ENCODE data around the gene NFKBIE. TPM values are rescaled to one million over a fixed set of nuclear protein-coding genes. Genes with fewer than 3 reads are reported as not detected.
"Not testable (repeated sequence)": the region's sequence is repeated elsewhere in the genome, so short reads cannot be mapped to it uniquely, and the experiment has no call there.

NFKBIE gene
- total RNA-seq, 1 donor from 2014 or later, result 10.4 TPM

DNA sequence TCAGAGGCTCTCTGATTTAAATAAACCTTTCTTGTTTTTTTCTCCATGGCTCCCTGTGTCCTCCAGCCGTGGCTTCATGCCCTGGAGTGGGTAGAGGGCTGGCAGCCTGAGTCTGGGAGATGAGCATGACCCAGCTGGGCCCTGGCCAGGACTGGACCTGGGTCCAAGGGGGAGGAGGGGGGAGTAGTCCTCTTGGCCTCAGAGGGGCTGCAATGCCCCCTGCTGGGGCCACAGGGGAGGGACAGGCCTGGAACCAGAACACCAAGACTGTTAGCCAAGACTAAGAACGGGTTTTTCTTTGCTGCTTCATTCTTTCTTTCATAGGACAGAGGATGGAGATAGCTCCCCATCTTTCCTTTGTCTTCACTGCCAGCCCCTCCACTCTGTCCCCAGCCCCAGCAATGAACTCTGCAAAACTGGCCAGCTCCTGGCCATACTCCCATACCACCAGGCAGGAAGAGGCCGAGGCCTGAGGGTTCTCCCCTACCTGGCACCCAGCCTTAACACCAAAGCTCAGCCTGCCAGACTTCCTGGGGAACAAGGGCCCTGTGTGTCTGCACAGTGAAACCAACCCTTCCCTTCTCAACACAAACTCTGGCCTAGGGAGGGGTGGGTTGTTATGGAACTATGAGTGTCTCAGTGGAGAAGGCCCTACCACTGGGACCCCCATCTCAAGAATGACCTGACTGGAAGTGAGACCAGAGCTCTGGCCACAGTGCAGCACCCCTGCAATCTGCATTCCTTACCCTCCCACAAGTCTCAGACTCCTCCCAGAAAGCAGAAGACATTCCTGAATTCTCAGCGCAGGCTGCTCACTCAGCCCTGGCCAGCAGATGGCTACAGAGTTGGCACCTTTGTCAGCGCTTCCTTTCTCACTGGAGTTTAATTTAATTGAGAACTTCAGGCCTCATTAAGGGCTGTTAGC is 31.0 kb downstream of the NFKBIE start:
- peak; percentile 66 for TF ChIP-seq CTCF (IDR thresholded peaks at IDR 0.05)
- no peak overlapping the region for H3K4me3 ChIP-seq
- H3K4me1 ChIP-seq, result peaks cover 43% of the 10 kb centered on the region
- H3K27ac ChIP-seq, result peak overlapping the region; percentile 53
- no peaks in the 10 kb centered on the region for H3K9me3 ChIP-seq
- H3K27me3 ChIP-seq (ENCODE audit: low read depth), result no peaks in the 10 kb centered on the region
- DNase-seq, result peak; percentile 61
- H3K36me3 ChIP-seq, result peaks cover 38% of the 10 kb centered on the region
- intact Hi-C loops (cut with DNase I), result loop anchor here (10.0 kb wide), 1 partner anchor 60 kb away; no protein-coding TSS in a partner anchor
- ATAC-seq, result peak; percentile 43 to 56

DNA sequence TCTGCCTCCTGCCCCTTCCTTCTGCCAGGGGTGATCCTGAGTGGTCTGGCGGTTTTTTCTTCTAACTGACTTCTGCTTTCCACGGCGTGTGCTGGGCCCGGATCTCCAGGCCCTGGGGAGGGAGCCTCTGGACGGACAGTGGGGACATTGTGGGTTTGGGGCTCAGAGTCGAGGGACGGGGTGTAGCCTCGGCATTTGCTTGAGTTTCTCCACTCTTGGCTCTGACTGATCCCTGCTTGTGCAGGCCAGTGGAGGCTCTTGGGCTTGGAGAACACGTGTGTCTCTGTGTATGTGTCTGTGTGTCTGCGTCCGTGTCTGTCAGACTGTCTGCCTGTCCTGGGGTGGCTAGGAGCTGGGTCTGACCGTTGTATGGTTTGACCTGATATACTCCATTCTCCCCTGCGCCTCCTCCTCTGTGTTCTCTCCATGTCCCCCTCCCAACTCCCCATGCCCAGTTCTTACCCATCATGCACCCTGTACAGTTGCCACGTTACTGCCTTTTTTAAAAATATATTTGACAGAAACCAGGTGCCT is 31.7 kb downstream of the NFKBIE start:
- intact Hi-C loops (cut with DNase I), result loop anchor here (10.0 kb wide), 1 partner anchor 59 kb away; no protein-coding TSS in a partner anchor
- peaks cover 39% of the 10 kb centered on the region for H3K36me3 ChIP-seq
- H3K27me3 ChIP-seq (ENCODE audit: low read depth), result no peaks in the 10 kb centered on the region
- no peak for TF ChIP-seq CTCF (IDR thresholded peaks at IDR 0.05)
- H3K27ac ChIP-seq, result peak overlapping the region; percentile 53
- peak; percentile 38 for DNase-seq
- H3K9me3 ChIP-seq, result no peaks in the 10 kb centered on the region
- H3K4me1 ChIP-seq, result peaks cover 43% of the 10 kb centered on the region
- H3K4me3 ChIP-seq, result no peak overlapping the region
- ATAC-seq, result no peak

DNA sequence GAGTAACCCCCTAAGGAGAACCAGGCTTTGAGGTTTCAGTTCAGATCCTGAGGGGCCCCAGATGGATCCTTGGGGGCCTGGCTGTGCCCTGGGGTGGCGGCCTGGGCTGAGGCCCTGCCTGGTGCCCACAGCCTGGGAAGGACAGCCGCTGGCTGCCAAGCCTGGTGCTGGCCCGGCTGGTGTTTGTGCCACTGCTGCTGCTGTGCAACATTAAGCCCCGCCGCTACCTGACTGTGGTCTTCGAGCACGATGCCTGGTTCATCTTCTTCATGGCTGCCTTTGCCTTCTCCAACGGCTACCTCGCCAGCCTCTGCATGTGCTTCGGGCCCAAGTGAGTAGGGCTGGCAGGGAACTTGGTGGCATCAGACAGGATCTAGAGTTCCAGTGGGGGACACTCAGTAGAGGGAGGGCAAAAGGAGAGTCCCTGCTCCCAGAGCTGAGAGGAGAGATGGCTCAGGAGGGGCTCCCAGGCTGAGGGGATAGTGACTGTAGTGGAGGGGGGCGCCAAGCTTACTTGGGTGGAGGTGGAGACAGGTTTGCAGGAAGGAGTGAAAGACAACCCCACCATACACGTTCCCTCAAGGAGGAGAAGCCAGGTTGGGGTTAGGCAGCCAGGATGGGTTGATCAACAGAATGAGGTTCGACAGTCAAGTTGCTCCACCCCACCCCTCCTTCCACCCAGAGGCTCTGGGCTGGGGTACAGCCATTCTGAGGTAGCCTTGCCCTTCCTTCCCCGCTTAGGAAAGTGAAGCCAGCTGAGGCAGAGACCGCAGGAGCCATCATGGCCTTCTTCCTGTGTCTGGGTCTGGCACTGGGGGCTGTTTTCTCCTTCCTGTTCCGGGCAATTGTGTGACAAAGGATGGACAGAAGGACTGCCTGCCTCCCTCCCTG is 32.4 kb downstream of the NFKBIE start:
- no peak overlapping the region for H3K4me3 ChIP-seq
- H3K4me1 ChIP-seq, result peaks cover 38% of the 10 kb centered on the region
- intact Hi-C loops (cut with DNase I), result loop anchor here (10.0 kb wide), 1 partner anchor 58 kb away; no protein-coding TSS in a partner anchor
- H3K27me3 ChIP-seq (ENCODE audit: low read depth), result no peaks in the 10 kb centered on the region
- no peaks in the 10 kb centered on the region for H3K9me3 ChIP-seq
- peak overlapping the region; percentile 53 for H3K27ac ChIP-seq
- H3K36me3 ChIP-seq, result peaks cover 39% of the 10 kb centered on the region
- peak; percentile 38 for DNase-seq
- TF ChIP-seq CTCF (IDR thresholded peaks at IDR 0.05), result no peak
- no peak for ATAC-seq

DNA sequence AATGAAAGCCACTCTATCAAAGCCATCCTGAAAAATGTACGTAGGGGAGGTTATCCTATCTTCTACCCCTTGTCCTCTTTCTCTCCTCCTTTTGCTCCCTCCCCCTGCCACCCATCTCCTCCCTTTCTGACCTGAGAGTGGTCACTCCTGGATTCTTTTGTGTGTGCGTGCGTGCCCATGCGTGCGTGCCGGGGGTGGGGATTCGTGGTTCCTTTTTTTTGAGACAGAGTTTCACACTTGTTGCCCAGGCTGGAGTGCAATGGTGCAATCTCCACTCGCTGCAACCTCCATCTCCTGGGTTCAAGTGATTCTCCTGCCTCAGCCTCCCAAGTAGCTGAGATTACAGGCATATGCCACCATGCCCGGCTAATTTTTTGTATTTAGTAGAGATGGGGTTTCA is 33.9 kb downstream of the NFKBIE start:
- intact Hi-C loops (cut with DNase I), result loop anchor here (10.0 kb wide), 1 partner anchor 57 kb away; no protein-coding TSS in a partner anchor
- peaks cover 39% of the 10 kb centered on the region for H3K36me3 ChIP-seq
- not testable (repeated sequence) for H3K27ac ChIP-seq; ATAC-seq; H3K9me3 ChIP-seq; H3K4me3 ChIP-seq; H3K27me3 ChIP-seq (ENCODE audit: low read depth); DNase-seq
- H3K4me1 ChIP-seq, result peaks cover 31% of the 10 kb centered on the region

DNA sequence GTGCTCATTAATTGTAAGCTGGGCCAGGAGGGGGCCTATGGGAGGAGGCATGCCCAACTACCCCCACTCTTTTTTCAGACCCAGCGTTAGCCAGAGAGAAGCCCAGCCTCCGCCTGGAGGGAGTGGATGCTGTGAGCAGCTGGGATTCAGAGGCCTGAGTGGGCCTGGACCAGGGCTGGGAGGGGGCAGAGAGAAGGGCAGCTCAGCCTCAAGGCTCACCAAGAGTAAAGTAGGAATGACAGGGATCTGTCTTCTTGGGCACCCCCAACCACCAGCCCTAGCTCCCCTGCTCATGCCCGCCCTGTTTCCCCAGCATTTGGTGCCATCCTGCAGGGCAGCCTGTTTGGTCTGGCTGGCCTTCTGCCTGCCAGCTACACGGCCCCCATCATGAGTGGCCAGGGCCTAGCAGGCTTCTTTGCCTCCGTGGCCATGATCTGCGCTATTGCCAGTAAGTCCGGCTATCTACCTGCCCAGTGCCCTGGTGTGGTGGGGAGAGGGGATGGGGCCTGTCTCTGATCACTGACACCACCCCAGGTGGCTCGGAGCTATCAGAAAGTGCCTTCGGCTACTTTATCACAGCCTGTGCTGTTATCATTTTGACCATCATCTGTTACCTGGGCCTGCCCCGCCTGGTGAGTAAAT is 35.2 kb downstream of the NFKBIE start:
- intact Hi-C loops (cut with DNase I), result loop anchor here (10.0 kb wide), 1 partner anchor 55 kb away; no protein-coding TSS in a partner anchor
- DNase-seq, result peak; percentile 9

More for the DNA sequence above, 35.2 kb downstream of the NFKBIE start:
- H3K27ac ChIP-seq, result no peak overlapping the region
- H3K27me3 ChIP-seq (ENCODE audit: low read depth), result no peaks in the 10 kb centered on the region
- peaks cover 33% of the 10 kb centered on the region for H3K4me1 ChIP-seq
- H3K9me3 ChIP-seq, result no peaks in the 10 kb centered on the region
- H3K36me3 ChIP-seq, result peaks cover 39% of the 10 kb centered on the region
- ATAC-seq, result no peak
- no peak overlapping the region for H3K4me3 ChIP-seq
- no peak for TF ChIP-seq CTCF (IDR thresholded peaks at IDR 0.05)

All from lower lobe of right lung (tissue), 2 donors.